ENCODE measurements around the gene USF3. TPM values are rescaled to one million over a fixed set of nuclear protein-coding genes. Genes with fewer than 3 reads are reported as not detected.

The USF3 gene
- total and polyA plus RNA-seq, 2 donors (not counting 1 experiment from before 2014, with no cell fraction given): 9.8 to 38.9 TPM

- H3K9ac ChIP-seq (ENCODE audit: low read length): peak overlapping the region; percentile 63
- H3K36me3 ChIP-seq (replicated peaks in 1 of 2; ENCODE audit: control extremely low read depth in 1 of 2, control insufficient read depth in 1 of 2, extremely low read depth in 1 of 2, insufficient read depth in 2 of 2, low read length in 1 of 2): peaks cover 11 to 38% of the 10 kb centered on the region in 2 experiments
- peak; percentile 80 for DNase-seq
- H3K79me2 ChIP-seq (ENCODE audit: control insufficient read depth, insufficient read depth, low read length): peaks cover 27% of the 10 kb centered on the region
- no peaks in the 10 kb centered on the region for H4K20me1 ChIP-seq (ENCODE audit: control insufficient read depth, insufficient read depth, low read length, poor library complexity, severe bottlenecking)
- intact Hi-C loops (cut with micrococcal nuclease): loop anchor here (1.0 to 10.0 kb wide), 10 partner anchors 20 to 574 kb away; partner anchors contain the start of genes SIDT1 and USF3
- peak; percentile 79 for TF ChIP-seq CTCF (IDR thresholded peaks at IDR 0.05)
- no peak for TF ChIP-seq EZH2 (IDR thresholded peaks at IDR 0.05; ENCODE audit: borderline replicate concordance, insufficient read depth, low read depth, low read length, poor library complexity, severe bottlenecking)
- no peaks in the 10 kb centered on the region for H3K9me3 Mint-ChIP-seq (ENCODE audit: insufficient read depth)
- H3K27me3 Mint-ChIP-seq: no peaks in the 10 kb centered on the region
- H3K27ac ChIP-seq (ENCODE audit: low read length in 2 of 2): peak overlapping the region; percentile 83 to 86
- CTCF ChIA-PET: interaction anchor here (0.6 to 5.2 kb wide), 12 partner anchors 20 to 134 kb away, joined by 3 to 42 read pairs (median 4); partner anchors contain the start of genes ATP6V1A and SPICE1
- POLR2A ChIA-PET: interaction anchor here (0.6 kb wide), 1 partner anchor 101 kb away, joined by 4 read pairs; no protein-coding TSS in a partner anchor
- peaks cover 58% of the 10 kb centered on the region for H3K4me1 Mint-ChIP-seq
- H2AFZ ChIP-seq (ENCODE audit: insufficient read depth, low read depth, low read length, poor library complexity, severe bottlenecking): peak overlapping the region; percentile 43
- WGBS (ENCODE audit: insufficient coverage): 28% methylated on average over 5 of the region's 10 CpGs
- peak overlapping the region; percentile 72 for H3K4me2 ChIP-seq (replicated peaks; ENCODE audit: low read depth, low read length, poor library complexity, severe bottlenecking)
- ATAC-seq (ENCODE audit: low read depth): peak; percentile 94
- H3K4me3 Mint-ChIP-seq: peak overlapping the region; percentile 90
- no peaks in the 10 kb centered on the region for H3K27me3 ChIP-seq (replicated peaks in 1 of 4; ENCODE audit: control extremely low read depth in 1 of 4, control insufficient read depth in 3 of 4, insufficient read depth in 4 of 4, low read length in 3 of 4)
- no peaks in the 10 kb centered on the region for H3K9me3 ChIP-seq (ENCODE audit: control extremely low read depth in 1 of 3, control insufficient read depth in 2 of 3, insufficient read depth in 1 of 3, low read length in 2 of 3)
- peak overlapping the region; percentile 34 to 68 (median 63) for H3K4me3 ChIP-seq (ENCODE audit: control extremely low read depth in 1 of 5, extremely low read depth in 1 of 5, insufficient read depth in 1 of 5, low read depth in 2 of 5, low read length in 4 of 5)
- peak overlapping the region; percentile 95 for H3K27ac Mint-ChIP-seq
- peaks cover 39 to 41% of the 10 kb centered on the region in 2 donors for H3K4me1 ChIP-seq (ENCODE audit: control insufficient read depth in 2 of 2, insufficient read depth in 2 of 2, low read length in 2 of 2)
Observed at GRCh38 chr3:113626503-113627371, 69.7 kb downstream of the USF3 start.
